Measurements from ENCODE around the gene ERC2. TPM values are rescaled to one million over a fixed set of nuclear protein-coding genes. Genes with fewer than 3 reads are reported as not detected.

The ERC2 gene
- total RNA-seq, 1 donor from 2014 or later, result not detected

- ATAC-seq (no peak), DNase-seq (ENCODE audit: low spot score) (no peak)
Observed at GRCh38 chr3:55702822-55703221, 765.4 kb downstream of the ERC2 start.

DNA sequence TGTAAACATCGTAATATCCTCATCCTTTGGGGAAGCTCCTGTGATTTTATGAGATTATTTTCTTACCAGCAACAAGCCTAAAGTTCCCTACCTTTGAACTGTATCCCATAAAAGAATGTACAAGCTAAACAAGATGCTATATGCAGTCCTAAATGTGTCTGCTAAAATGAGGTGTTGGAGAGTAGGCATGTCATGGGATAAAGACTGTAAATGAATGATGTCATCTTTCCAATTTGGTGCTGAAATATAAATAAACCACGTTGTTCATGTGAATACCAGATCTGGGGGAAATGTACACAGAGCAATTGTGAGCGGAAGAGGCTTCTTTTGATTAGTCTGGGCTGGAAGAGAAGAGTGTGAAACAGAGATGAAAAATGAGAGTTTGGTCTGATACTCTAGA, 766.3 kb downstream of the ERC2 start:
- ATAC-seq, result no peak
- no peak for DNase-seq (ENCODE audit: low spot score)

DNA sequence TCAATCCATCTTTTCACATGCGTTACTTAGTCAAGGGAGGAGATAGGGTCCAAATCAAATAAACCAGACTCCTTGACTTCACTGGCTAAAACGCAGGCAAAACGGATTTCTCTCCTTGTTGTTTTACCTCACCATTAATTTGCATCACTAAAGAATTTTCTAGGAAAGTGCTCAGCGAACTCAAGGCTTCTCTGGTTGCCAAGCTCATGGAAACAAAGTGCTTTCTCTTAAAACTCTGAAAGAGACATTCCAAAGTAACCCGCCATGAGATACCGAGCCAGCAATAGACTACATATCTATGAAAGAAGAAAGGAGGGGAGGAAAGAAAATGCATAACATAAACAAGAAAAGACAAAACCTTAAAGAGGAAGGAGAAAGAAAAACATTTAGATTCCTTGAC, 769.4 kb downstream of the ERC2 start:
- ATAC-seq, result no peak
- DNase-seq (ENCODE audit: low spot score), result no peak

GRCh38 chr3:55697177-55697865, 770.9 kb downstream of the ERC2 start:
- no peak for ATAC-seq

DNA sequence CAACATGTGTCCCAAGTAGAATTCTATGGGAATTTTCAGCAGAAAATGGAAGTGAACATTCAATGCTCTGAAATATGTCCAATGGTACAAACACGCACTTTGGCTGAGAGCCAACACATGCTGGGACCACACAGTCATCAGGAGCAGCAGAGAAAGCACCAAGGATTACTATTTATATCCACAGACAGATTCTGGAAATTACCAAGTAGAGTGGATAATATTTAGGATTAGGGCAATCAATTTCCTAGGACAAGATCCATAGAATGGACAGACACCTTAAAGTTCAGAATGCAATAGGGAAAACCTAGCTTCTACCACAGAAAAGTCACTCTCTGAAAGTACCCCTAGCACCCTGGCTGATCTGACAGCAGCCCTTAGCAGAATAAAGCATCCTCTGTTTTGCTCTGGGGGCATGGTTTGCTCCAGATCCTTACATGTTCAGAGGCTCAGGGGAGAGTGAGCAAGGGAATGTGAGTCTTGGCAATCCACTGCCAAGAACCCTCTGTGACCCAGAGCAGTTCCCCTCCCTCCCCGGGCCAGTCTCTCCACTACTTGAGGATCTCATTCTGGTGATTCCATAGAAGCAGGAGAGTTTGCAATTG, 775.2 kb downstream of the ERC2 start:
- no peak for DNase-seq (ENCODE audit: low spot score)
- ATAC-seq, result no peak

More at GRCh38 chr3:55697177-55697865, 770.9 kb downstream of the ERC2 start:
- no peak for DNase-seq (ENCODE audit: low spot score)

- DNase-seq (ENCODE audit: low spot score), result no peak
- no peak for ATAC-seq
Observed at GRCh38 chr3:55692295-55692956, 775.8 kb downstream of the ERC2 start.

GRCh38 chr3:55691141-55691540, 777.1 kb downstream of the ERC2 start:
- ATAC-seq (no peak), DNase-seq (ENCODE audit: low spot score) (no peak)

- DNase-seq (ENCODE audit: low spot score), result no peak
- no peak for ATAC-seq
Observed at GRCh38 chr3:55690726-55691125, 777.5 kb downstream of the ERC2 start.

GRCh38 chr3:55690177-55690576, 778.1 kb downstream of the ERC2 start:
- no peak for ATAC-seq
- DNase-seq (ENCODE audit: low spot score), result no peak

DNA sequence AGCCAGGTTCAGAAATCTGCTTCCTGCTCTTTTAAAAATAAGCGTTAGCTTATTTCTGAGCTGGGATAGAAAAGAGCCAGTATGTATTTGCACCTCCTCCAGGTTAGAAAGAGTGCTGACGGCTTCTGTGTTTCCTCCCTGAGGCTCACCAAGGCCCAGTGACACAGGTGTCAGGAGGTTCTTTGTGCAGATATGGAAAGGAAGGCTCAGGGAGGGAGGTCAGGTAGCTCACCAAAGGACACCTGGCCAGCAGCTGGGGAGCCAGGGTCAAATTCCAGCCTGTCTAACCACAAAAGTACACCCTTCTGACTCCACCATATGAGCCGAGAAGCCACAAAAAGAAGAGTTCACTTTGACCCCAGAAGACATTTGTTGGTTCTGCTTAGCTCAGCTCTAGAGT, 780.1 kb downstream of the ERC2 start:
- DNase-seq (ENCODE audit: low spot score) (no peak), ATAC-seq (no peak)

DNA sequence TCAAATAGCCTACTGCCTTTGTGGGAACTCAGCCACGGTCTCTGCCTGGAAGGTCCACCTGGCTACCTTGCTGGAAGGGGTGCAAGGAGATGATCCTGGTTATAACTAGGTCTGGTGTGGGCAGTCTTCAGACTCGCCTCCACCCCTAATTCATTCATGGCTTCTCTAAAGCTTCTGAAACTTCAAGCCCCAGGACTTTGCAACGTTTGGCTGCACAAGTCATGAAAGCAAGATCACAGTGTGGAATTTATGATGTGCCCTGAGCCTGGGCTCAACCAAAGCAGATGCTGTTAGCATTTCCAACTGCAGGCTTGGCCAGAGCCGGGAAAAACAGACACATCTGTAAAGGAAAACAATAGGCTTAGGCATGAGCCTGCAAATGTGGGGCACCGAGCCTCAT, 780.7 kb downstream of the ERC2 start:
- ATAC-seq (no peak), DNase-seq (ENCODE audit: low spot score) (no peak)

GRCh38 chr3:55686426-55687254, 781.6 kb downstream of the ERC2 start:
- ATAC-seq, result no peak
- no peak for DNase-seq (ENCODE audit: low spot score)

GRCh38 chr3:55683666-55684270, 784.5 kb downstream of the ERC2 start:
- DNase-seq (ENCODE audit: low spot score), result no peak

GRCh38 chr3:55682461-55682860, 785.8 kb downstream of the ERC2 start:
- ATAC-seq (no peak), DNase-seq (ENCODE audit: low spot score) (no peak)

More at GRCh38 chr3:55683666-55684270, 784.5 kb downstream of the ERC2 start:
- ATAC-seq, result no peak

DNA sequence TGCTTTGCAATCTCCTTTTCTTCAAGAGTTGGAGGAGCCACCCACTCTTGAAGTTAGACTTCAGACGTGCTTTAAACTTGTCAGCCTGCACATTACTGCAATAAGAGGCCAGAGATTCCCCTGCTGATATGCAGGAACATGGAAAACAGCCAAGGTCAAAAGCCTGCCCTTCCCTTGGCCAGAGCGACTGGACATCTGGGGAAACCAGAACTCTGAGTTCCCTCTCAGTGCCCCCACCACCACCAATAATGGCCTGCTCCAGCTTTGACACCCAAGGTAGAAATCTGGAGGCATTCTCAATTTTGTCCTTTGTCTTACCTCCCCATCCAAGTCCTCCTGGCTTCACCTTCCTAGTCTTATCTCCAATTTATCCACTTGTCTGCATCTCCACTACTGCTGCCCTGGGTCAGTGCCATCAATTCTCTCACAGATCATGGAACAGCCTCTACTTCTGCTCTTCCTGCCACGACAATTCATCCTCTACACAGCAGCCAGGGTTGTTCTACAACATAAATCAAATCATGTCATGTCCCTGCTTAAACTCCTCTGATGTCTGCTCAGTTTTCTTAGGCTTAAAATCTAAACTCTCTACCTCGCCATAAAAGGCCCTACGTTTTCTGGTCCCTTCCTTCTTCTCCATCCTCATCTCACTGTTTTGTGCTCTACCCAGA, 789.6 kb downstream of the ERC2 start:
- ATAC-seq (peak; percentile 85), DNase-seq (ENCODE audit: low spot score) (peak; percentile 50)

DNA sequence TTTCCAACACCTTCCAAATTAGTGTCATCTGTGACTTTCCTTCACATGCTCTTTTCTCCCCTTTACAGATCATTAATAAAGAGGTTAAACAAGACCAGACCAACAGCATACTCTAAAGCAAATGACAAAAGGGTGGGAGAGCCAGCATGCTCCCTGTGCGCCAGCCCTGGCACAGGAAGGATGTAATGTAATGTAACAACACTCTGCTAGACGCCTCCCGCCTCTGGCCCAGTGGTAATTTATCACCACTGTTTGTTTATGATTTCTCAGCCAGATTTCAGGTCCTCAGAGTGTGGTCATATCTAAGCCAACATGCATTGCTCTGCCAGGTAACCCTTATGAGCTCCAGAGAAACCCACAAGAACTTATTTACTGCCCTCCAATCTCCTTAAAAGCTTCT, 791.6 kb downstream of the ERC2 start:
- DNase-seq (ENCODE audit: low spot score) (no peak), ATAC-seq (no peak)

- ATAC-seq (no peak), DNase-seq (ENCODE audit: low spot score) (no peak)
Observed at GRCh38 chr3:55675478-55675877, 792.8 kb downstream of the ERC2 start.

GRCh38 chr3:55673764-55674163, 794.5 kb downstream of the ERC2 start:
- DNase-seq (ENCODE audit: low spot score) (no peak), ATAC-seq (no peak)

- ATAC-seq (no peak), DNase-seq (ENCODE audit: low spot score) (no peak)
Observed at GRCh38 chr3:55669133-55669532, 799.1 kb downstream of the ERC2 start.

DNA sequence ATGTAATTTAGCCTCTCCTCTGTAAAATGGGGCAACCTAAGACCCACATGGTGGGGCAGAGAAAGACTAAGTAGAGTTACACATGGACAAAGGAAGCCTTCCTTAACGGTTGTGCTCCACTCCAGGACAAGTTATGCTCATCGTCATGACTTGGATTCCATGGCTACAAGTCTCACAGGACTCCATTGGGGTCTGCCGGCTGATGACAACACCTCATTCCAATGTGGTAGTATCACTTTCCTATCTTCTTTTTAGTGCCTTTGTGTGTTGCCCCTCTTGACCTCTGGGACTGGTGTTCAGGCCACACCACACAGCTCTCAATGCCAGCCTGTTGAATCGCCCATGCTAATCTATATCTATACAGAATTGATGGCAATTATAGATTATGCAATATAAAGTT, 799.9 kb downstream of the ERC2 start:
- no peak for DNase-seq (ENCODE audit: low spot score)
- no peak for ATAC-seq
